ENCODE data around the gene GRIN1.

DNA sequence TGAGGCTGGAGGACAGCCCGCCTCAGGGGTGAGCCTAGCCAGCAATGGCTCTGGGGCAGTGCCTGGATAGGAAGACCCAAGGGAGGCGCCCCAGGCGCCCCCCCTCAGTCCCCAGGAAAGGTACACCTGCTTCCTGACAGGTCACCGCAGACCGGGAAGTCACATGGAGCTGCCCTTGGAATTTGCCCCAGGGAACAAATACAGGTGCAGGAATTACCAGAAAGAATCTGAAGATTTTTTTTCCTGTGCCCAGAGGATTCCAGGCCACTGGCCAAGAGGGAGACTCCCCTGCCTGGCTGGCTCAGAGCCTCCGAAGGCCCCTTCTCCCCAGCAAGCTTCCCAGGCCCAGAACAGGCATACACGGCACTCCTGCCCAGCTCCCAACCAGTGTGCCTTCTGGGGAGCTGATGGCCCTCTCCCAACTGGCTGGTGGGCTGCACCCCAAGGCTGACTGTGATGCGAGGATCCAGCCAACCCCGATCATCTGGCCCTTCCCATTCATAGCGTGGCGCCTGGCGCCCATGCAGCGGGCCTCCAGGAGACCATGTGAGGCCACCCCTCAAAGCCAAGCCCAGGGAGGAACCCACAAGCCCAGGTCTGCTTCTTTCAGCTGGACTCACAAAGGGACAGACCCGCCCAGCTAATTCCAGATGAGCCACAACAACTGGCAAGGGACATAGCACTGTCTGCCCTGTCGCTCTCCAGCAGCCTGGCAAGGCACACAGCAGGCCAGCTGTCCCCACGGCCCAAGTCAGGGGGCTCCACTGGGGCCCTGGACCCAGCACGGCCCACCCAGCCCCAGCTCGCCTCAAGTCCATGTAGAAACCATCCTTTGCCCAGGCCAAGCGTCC is 59.3 kb downstream of the GRIN1 start:
- TF ChIP-seq GATA3 (IDR thresholded peaks at IDR 0.05; ENCODE audit: low read depth, low read length) (no peak), GATA2 (IDR thresholded peaks at IDR 0.05; ENCODE audit: low read depth, low read length) (no peak)

All from SH-SY5Y (cell line).